HG03175 (cell line): Measurements from ENCODE around the gene RCSD1.

Experiments
- ATAC-seq: cut with Tn5 transposase; IDR thresholded peaks from one replicate; pipeline ENCODE4 v1.9.1; 2021; ENCODE audit warnings: mild to moderate bottlenecking, moderate library complexity; ENCODE audit not compliant: unreplicated experiment

Gene RCSD1

GRCh38 chr1:167683226-167683625 lies 53.2 kb downstream of the RCSD1 start:
- no peak for ATAC-seq

DNA sequence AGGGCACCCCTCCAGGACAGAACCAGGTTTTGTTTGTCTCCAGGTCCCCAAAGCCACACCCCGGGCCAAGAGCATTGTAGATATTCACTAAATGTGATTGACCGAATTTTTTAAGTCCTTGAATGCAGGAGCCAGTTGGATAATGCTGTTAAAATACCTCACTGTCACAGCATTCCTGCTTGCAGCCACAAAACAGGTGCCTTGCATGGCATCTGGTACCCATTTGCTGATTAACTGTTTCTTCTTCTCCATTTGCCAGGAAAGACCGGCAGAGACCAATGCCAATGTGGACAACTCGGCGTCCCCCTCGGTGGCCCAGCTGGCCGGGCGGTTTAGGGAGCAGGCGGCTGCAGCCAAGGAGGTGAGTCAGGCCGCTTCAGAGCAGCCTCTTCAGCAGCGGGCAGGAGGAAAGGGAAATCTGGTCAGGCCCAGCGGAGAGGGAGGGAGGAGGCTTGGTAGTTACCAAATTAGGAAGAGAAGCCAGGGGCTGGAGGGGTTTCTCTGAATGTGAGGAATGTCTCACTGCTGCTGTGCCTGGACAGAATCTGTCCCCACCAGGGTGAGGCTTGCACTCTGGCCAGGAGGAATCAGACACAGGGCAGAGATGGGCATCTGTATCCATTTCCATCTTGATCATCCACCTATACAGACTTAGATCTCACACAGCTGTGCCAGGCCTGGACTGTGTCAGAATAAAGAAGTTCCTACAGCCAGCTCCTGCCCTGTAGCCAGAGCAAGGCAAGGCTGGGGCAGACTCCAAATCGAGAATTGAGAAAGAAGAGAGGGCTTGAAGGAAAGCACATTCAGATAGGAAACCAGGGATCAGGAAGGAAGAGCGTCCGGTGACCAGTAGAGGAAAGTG lies 53.8 kb downstream of the RCSD1 start:
- ATAC-seq = no peak

GRCh38 chr1:167685844-167686243 lies 55.8 kb downstream of the RCSD1 start:
- ATAC-seq = no peak

- ATAC-seq = peak; percentile 60
These were observed 58.0 kb downstream of the RCSD1 start for GRCh38 chr1:167687919-167688519.

DNA sequence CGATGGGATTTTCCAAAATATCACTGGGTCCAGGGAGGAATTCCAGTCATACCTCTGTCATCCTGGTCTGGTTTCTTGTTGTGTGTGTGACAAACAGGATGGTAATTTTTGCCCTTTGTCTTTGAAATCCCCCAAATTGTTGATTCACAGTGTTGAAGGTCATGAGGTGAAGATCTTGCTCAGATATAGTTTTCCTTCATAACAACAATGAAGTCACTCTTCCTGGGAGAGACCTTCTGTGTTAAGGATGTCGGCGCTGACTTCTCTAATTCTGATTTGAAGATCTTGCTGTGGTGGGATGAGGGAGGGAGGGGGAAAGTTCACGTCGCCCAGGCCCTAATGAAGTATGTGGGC lies 59.5 kb downstream of the RCSD1 start:
- ATAC-seq = no peak

DNA sequence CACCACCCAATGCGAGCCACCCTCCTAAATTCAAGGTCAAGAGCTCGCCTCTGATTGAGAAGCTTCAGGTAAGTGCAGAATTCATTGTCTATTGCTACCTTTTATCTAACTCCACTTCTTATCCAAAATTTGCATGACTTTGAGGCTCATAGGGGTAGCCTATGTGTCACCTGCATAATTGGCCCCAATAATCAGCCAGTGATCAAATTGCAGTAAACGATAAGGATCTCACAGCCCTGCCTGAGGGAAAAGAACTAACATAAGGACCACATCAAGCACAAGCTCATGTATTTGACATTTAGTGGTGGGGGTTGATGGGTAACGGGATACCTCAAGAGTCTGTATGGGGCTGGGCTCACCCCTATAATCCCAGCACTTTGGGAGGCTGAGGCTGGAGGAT lies 60.0 kb downstream of the RCSD1 start:
- no peak for ATAC-seq

DNA sequence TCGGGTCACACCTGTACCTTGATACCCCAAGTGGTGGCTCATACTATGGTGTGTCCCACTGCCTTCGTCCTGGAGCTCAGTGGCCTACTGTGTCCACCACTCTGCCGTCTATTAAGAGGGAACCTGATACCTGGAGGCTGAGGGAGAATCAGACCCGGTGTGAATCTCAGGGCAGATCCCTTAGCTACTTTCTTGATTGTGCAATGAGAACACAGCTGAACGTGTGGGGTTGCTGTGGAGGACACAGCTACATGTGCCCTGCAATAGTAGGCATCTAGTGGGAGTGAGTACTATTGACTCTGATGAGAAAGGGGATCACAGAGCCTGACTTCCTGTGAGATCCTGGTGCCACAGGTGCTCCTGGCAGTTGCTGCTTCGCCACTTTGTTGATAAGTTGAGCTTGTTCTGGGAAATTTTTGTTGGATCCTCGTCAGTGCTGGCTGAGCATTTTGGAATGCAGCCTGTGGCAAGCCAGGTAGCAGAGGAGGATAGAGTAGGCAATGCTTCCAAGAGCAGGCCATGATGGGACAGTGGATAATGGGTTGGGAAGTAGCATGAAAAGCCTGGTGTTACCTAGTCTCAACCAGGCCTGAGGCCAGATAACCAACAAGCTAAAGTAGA lies 63.5 kb downstream of the RCSD1 start:
- ATAC-seq = no peak

DNA sequence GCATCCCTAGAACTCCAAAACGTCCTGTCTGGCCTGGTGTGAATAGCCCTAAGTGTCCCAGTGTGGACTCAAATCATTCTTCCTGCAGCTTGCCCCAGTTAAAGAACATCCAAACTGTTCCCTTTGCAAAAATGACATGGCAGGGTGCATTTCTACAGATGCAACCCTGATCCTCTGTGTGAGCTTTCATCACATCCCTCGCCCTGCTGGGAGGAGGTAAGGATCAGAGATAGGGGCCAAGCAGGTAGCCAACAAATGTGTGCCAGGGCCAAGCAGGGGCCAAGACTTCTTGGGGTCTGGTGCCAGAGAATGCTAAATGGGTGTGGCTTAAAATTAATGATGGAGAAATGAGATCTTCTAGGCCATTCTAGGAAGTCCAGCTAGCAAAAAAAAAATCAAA lies 64.7 kb downstream of the RCSD1 start:
- no peak for ATAC-seq

GRCh38 chr1:167695147-167695546 lies 65.1 kb downstream of the RCSD1 start:
- no peak for ATAC-seq

- no peak for ATAC-seq
These were observed 65.9 kb downstream of the RCSD1 start for GRCh38 chr1:167695756-167696561.

DNA sequence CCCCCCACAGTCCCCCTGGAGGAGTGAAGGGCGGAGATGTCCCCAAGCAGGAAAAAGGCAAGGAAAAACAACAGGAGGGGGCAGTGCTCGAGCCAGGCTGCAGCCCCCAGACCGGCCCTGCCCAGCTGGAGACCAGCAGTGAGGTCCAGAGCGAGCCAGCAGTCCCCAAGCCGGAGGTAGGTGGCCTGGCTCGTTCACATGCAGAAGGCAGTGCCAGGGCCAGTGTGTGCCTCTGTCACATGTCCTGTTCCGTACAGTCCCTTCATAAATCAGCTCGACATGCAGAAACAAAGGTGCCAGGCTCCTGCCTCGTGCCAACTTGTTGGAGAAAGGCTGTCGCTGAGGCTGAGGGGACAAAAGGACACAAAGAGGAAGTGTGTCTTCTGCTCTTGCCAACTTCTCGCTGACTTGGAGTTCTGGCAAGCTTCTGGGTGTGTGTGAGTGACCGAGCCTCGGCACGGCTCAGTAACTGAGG lies 67.7 kb downstream of the RCSD1 start:
- ATAC-seq = no peak

DNA sequence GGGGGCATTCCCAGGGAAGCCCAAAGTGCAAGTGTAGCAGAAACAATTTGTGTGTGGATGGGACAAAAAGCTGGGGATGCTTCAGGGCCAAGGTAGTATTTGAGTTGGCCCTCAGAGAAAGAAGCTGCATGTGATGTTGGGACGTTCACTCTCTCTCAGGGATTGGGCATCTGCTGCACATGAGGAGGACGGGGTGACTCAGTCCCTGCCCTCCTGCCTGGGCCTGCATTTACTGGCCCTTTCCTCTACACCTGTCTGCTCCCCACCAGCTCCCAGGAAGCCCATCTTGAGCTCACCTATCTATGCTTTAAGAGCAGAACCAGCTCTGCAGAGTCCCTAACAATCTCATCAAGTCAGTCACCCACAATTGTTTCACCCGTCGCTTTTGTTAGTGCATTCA lies 68.3 kb downstream of the RCSD1 start:
- ATAC-seq = no peak

DNA sequence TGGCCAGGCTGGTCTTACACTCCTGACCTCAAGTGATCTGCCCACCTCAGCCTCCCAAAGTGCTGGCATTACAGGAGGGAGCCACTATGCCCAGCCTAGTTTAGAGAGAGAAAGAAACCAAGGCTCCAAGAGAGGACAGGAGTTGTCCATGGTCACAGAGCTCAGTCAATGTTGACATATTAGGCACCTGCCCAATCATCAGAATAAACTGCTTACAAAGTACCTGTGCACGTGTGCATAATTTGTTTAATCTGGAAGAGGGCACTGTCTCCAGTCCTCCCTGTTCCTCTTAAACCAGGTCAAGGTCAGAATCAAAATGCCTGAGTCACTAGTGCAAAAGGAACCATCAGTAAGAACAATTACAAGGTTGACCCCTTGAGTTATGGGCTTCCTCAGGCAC lies 71.5 kb downstream of the RCSD1 start:
- no peak for ATAC-seq

- no peak for ATAC-seq
These were observed 73.5 kb downstream of the RCSD1 start for GRCh38 chr1:167703557-167703956.

DNA sequence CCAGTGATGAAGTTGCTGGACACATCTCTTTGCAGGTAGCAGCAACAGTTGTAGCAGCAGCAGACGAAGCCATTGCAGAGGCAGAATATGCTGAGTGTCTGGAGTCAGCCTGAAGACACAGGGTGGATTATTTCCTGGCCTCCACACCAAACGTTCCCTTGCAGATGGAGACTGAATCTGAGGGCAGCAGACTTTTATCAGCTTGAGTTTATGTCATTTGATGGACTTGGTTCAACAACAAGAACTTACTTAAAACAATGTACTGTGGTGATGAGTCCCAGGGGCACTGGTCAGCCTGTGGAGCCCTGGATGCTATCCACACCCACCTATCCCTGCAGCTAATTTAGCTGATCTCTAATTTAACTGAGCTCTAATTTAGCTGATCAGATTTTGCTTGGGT lies 74.7 kb downstream of the RCSD1 start:
- no peak for ATAC-seq

DNA sequence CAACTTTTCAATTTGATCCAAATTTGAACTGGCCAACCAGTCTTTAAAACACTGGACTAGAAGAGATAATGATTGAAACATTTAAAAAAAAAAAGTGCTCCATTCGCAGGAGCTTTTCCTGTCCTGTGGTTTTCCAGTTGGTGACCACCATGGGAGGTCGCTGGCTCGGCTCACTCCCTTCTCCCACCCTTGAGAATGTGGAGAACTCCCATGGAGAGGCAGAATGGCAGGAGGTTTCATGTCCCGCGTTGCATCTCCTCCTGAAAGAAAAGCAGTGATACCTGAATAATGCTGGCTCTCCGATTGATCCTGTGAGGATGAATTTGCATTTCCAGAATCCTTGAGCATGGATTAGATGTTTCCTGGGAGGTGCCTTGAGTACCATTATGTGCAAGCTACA lies 75.2 kb downstream of the RCSD1 start:
- no peak for ATAC-seq

GRCh38 chr1:167706363-167706762 lies 76.3 kb downstream of the RCSD1 start:
- no peak for ATAC-seq

- ATAC-seq = no peak
These were observed 77.2 kb downstream of the RCSD1 start for GRCh38 chr1:167706931-167707877.

GRCh38 chr1:167707942-167708341 lies 77.9 kb downstream of the RCSD1 start:
- ATAC-seq = no peak

GRCh38 chr1:167708940-167709389 lies 78.9 kb downstream of the RCSD1 start:
- peak; percentile 42 for ATAC-seq
